RWPE1 (cell line): ENCODE results near the gene YTHDC1.

Experiments
- CTCF ChIA-PET: fragments of 350-600 bp; sonication (Branson Sonifier 250); formaldehyde crosslinking; extraction: SDS; loops from one replicate; lab custom pipeline; 2021; lab: Yijun Ruan, JAX
- POLR2A ChIA-PET: fragments of 400-600 bp; formaldehyde crosslinking; extraction: SDS; loops from one replicate; lab custom pipeline; 2020; ENCODE audit warnings: antibody characterized with exemption; ENCODE audit not compliant: low non-redundant PET; lab: Yijun Ruan, JAX
- DNase-seq: peaks from one replicate; pipeline ENCODE4 v3.0.0; 2012; ENCODE audit warnings: low spot score
- H3K27ac ChIP-seq: fragments of 450-650 bp; 2 replicates; pipeline ENCODE4 v1.5.1; 2017
- CTCF ChIP-seq: fragments of 450-650 bp; conservative IDR thresholded peaks from 2 replicates; pipeline ENCODE4 v1.5.1; 2017; ENCODE audit warnings: low read depth, mild to moderate bottlenecking

Gene YTHDC1

DNA sequence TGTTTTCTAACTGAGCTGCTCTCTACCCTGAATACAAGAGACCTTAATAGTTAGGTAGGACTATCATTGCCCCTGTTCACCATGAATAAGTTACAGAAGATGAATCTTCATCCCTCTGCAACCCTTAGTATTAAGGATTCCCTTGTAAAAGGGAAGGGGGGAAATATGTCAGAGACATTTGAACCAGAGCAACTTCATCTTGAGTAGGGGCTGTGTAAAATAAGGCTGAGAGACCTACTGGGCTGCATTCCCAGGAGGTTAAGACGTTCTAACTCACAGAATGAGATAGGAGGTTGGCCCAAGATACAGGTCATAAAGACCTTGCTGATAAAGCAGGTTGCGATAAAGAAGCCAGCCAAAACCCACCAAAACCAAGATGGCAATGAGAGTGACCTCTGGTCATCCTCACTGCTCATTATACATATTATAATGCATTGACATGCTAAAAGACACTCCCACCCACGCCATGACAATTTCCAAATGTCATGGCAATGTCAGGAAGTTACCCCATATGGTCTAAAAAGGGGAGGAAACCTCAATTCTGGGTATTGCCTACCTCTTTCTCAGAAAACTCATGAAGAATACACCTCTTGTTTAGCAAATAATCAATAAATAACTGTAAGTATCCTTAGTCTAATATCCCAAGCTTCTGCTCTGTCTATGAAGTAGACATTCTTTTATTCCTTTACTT, 84.9 kb downstream of the YTHDC1 start:
- TF ChIP-seq CTCF, result no peak
- H3K27ac ChIP-seq, result no peak overlapping the region
- DNase-seq, result no peak
- CTCF ChIA-PET, result no interaction called here
- POLR2A ChIA-PET, result no interaction called here
